BLaER1 treated with 17β-estradiol and CSF1 and Interleukin-3, amounts not matched to agents 10 nM and 100 nM (cell line): ENCODE data around the gene SYCE3.
A peak's percentile ranks its signal among the peaks of the same experiment; 100 is the strongest.
"Not testable (repeated sequence)": the region's sequence is repeated elsewhere in the genome, so short reads cannot be mapped to it uniquely, and the experiment has no call there.

ENCODE experiments used
- H3K27ac ChIP-seq, 11 experiments: shearing (Covaris generic); formaldehyde crosslinking; 2 replicates each; pipeline ENCODE4 v1.8.1; 2022
- H3K27me3 ChIP-seq, 11 experiments: shearing (Covaris generic); formaldehyde crosslinking; 2 replicates each; pipeline ENCODE4 v1.8.1; 2022
- H3K36me3 ChIP-seq, 11 experiments: shearing (Covaris generic); formaldehyde crosslinking; 2 replicates each; pipeline ENCODE4 v1.8.1; 2022
- H3K4me1 ChIP-seq, 10 experiments: shearing (Covaris generic); formaldehyde crosslinking; 2 replicates each; pipeline ENCODE4 v1.8.1; 2022
- H3K4me2 ChIP-seq, 11 experiments: shearing (Covaris generic); formaldehyde crosslinking; 2 replicates each; pipeline ENCODE4 v1.8.1; 2022
- H3K4me3 ChIP-seq, 10 experiments: shearing (Covaris generic); formaldehyde crosslinking; 2 replicates each; pipeline ENCODE4 v1.8.1; 2022
- H3K9ac ChIP-seq, 11 experiments: shearing (Covaris generic); formaldehyde crosslinking; 2 replicates each; pipeline ENCODE4 v1.8.1; 2022
- H3K9me3 ChIP-seq, 11 experiments: shearing (Covaris generic); formaldehyde crosslinking; replicated peaks in 1 of 11; 2 replicates each; pipeline ENCODE4 v1.8.1; 2022
- H4K20me1 ChIP-seq, 11 experiments: shearing (Covaris generic); formaldehyde crosslinking; 2 replicates each; pipeline ENCODE4 v1.8.1; 2022
- Cebpa-rat ChIP-seq, 11 experiments: shearing (Covaris generic); IDR thresholded peaks; 2 replicates each; pipeline ENCODE4 v1.8.1; 2022

Gene SYCE3

DNA sequence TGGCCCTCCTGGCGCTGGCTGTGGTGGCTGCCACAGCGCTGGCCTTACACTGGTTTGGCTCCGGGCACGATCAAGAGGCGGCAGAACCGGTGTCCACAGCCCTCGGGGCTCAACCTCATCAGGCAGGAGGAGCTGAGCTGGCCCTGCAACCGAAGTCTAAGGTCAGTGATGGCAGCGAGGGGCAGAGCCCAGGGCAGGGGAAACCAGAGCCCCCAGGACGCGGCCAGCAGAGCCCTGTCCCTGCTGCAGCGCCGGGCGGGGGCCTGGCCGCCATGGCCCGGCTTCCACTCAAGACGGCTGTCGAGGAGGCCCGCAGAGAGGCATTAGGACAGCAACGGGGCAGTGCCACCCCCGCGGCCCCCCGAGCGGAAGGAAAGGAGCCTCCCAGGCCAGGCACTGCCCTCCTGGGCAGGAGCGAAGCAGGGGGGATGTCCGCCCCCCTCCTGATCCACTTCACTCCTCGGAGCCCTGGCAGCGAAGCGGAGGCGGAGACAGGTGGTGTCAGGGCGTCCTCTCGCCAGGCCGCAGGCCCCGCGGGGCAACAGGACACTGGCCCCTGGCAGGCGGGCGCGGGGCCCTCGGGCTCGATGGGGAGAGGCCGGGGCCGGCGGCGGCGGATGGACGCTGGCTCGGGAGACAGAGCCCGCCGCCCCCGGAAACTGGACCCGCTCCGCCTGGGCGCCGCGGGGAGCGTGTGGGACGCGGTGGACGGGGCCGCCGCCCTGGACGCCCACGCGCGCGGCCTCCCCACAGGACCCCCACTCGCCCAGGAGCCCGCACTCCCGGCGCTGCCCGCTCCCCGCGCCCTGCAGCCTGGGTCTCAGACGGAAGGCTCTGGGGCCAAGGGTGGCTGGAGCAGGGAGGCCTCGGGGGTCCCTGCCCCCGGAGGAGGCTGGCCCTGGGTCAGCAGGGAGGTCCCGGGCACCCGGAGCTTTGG is 16.1 kb downstream of the SYCE3 start:
- Histone ChIP-seq H3K4me2 (peak overlapping the region; percentile 46 to 89 (median 78)), H3K36me3 (0 out of 22 replicates have a peak, but pooled peaks cover 0 to 5% (median 0%) of the 10 kb centered on the region in 11 experiments), H3K27ac (peak overlapping the region in 7 of 11 experiments; percentile 6 to 100 (median 48); a peak in 12 of 22 replicates), H3K4me1 (peaks cover 60 to 83% (median 78%) of the 10 kb centered on the region in 10 experiments), H3K9ac (peak overlapping the region in 9 of 11 experiments; percentile 12 to 70 (median 29); a peak in 8 of 22 replicates), H3K4me3 (no peak overlapping the region), H3K27me3 (peaks cover 13 to 51% (median 26%) of the 10 kb centered on the region in 11 experiments; a peak in 21 of 22 replicates), H4K20me1 (no peaks in the 10 kb centered on the region; a peak in 1 of 22 replicates), H3K9me3 (peaks cover 0 to 26% (median 2%) of the 10 kb centered on the region in 11 experiments; a peak in 10 of 22 replicates)
- TF ChIP-seq Cebpa-rat (IDR thresholded peaks at IDR 0.05): no peak

DNA sequence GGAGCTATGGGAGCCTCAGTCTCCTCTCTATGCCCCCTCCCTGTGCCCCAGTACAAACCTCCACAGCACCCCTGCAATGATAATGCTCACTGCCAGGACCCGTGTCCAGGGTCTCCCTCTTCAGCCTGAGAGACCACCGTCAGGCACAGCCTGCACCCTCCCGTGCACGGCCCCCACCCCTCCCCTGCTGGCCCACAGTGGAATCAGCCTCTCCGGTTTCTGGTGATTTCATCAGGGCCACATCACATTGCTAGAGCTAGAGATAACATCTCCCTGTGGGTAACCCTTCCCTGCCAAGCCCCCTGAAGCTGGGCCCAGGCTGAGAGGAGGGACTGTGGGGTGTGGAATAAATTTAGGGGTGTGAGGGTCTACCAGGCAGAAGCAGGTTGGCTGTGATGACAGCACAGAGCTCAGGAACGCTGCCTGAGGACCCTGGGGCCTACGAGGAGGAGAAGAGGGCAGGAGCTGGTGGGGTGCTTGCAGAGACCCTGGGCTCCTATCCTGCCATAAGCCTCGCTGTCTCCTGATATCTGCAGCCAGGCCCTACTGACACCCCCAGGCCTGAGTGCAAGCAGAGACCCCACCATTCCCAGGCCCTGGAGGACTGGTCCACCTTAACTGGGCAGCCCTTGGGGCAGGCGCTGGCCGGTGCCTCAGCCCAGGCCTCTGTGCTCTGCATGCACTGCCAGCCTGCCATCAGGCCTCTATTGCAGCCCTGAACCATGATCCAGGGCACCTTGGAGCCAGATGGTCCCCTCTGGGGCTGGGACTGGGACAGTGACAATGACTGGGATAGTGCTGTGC is 17.0 kb downstream of the SYCE3 start, which contains the start of gene KLHDC7B:
Gene KLHDC7B, plus strand, starts transcription at position 378 of the 804 bp plus-strand sequence. Its CDS starts 345 bp downstream, at position 723.
- no peak for TF ChIP-seq Cebpa-rat (IDR thresholded peaks at IDR 0.05)
- no peaks in the 10 kb centered on the region; a peak in 1 of 22 replicates for H4K20me1 ChIP-seq
- peak within 1 kb of the TSS; percentile 42 to 75 (median 66); a peak in 18 of 22 replicates for H3K9ac ChIP-seq
- H3K36me3 ChIP-seq: peaks cover 0 to 13% (median 0%) of the 10 kb centered on the region in 11 experiments; a peak in 2 of 22 replicates
- H3K9me3 ChIP-seq: peaks cover 0 to 35% (median 10%) of the 10 kb centered on the region in 11 experiments; a peak in 11 of 22 replicates
- H3K4me3 ChIP-seq: peak within 1 kb of the TSS in 1 of 10 experiments; percentile 26; a peak in 1 of 20 replicates
- H3K27me3 ChIP-seq: peaks cover 13 to 51% (median 26%) of the 10 kb centered on the region in 11 experiments; a peak in 21 of 22 replicates
- peak within 1 kb of the TSS; percentile 60 to 100 (median 73); a peak in 20 of 22 replicates for H3K27ac ChIP-seq
- H3K4me2 ChIP-seq: peak within 1 kb of the TSS; percentile 75 to 89 (median 84)
- H3K4me1 ChIP-seq: peaks cover 69 to 92% (median 84%) of the 10 kb centered on the region in 10 experiments

DNA sequence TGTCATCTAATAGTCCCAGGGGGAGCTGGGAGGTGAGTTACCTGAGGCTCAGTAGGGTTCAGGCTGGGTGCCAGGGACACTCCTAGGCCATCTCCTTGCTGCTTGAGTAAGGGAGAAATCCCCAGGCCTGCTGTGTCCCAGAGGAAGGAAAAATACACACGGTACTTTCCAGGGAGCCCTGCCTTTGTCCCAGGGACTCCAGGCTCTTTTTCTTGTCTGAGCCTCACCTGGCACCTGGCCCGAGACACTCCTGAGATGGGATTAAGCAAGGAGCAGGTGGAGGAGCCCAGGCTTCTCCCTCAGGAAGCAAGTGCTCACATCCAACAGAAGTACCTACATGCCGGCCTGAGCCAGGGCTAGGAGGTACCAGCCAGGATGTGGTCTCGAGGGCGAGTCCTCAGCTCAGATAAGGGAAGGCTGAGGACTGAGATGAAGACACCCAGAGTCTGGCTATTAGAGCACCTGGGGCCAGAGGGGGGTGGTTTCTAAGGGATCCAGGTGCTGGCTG is 17.9 kb downstream of the SYCE3 start:
- H3K4me3 ChIP-seq: peak overlapping the region in 5 of 10 experiments; percentile 3 to 26 (median 25); a peak in 4 of 20 replicates
- H4K20me1 ChIP-seq: no peaks in the 10 kb centered on the region; a peak in 1 of 22 replicates
- peaks cover 71 to 92% (median 82%) of the 10 kb centered on the region in 10 experiments for H3K4me1 ChIP-seq
- peak overlapping the region; percentile 42 to 75 (median 66); a peak in 20 of 22 replicates for H3K9ac ChIP-seq
- no peak for TF ChIP-seq Cebpa-rat (IDR thresholded peaks at IDR 0.05)
- peak overlapping the region; percentile 60 to 100 (median 73); a peak in 21 of 22 replicates for H3K27ac ChIP-seq
- H3K4me2 ChIP-seq: peak overlapping the region; percentile 75 to 89 (median 84)
- peaks cover 0 to 44% (median 20%) of the 10 kb centered on the region in 11 experiments; a peak in 12 of 22 replicates for H3K9me3 ChIP-seq
- H3K27me3 ChIP-seq: peaks cover 13 to 46% (median 26%) of the 10 kb centered on the region in 11 experiments; a peak in 21 of 22 replicates
- peaks cover 0 to 13% (median 0%) of the 10 kb centered on the region in 11 experiments; a peak in 2 of 22 replicates for H3K36me3 ChIP-seq

DNA sequence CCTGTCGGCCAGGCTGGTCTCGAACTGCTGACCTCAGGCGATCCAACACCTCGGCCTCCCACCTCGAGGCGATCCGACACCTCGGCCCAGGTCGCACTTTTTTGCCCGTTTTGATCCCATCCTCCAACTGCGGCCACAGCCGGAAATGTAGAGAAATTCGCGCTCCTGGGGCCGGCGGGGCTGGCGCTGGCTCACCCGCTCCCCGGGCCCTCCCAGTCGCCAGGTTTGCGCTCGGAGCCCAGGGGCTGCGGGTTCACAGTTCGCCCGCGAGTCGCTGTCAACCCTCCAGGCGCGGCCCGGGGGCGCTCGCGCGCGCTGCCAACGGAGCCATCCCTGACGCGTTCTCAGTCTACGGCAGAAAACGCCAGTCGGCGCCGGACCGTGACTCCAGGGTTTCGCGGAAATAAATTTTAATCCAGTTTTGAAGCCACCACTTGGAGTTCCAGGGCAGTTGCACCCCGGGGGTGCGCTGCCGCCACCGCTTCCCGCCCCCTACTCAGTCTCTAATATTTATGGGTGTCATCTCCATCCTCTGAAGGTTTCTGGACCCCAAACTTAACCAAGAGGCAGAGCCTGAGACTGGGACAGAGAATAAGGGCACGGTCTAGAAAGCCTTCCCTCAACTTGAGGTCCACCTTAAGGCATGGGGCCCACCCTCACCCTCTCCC is 18.5 kb downstream of the SYCE3 start:
- peaks cover 70 to 92% (median 81%) of the 10 kb centered on the region in 10 experiments for H3K4me1 ChIP-seq
- no peak for TF ChIP-seq Cebpa-rat (IDR thresholded peaks at IDR 0.05)
- H3K27ac ChIP-seq: peak overlapping the region; percentile 60 to 100 (median 73)
- H3K4me3 ChIP-seq: peak overlapping the region in 8 of 10 experiments; percentile 3 to 43 (median 24); a peak in 8 of 20 replicates
- peak overlapping the region; percentile 75 to 89 (median 84) for H3K4me2 ChIP-seq
- peaks cover 13 to 41% (median 24%) of the 10 kb centered on the region in 11 experiments; a peak in 21 of 22 replicates for H3K27me3 ChIP-seq
- H3K9me3 ChIP-seq: peaks cover 0 to 50% (median 22%) of the 10 kb centered on the region in 11 experiments; a peak in 13 of 22 replicates
- H3K36me3 ChIP-seq: peaks cover 0 to 13% (median 0%) of the 10 kb centered on the region in 11 experiments; a peak in 2 of 22 replicates
- H4K20me1 ChIP-seq: no peaks in the 10 kb centered on the region; a peak in 1 of 22 replicates
- peak overlapping the region; percentile 42 to 75 (median 66); a peak in 20 of 22 replicates for H3K9ac ChIP-seq

DNA sequence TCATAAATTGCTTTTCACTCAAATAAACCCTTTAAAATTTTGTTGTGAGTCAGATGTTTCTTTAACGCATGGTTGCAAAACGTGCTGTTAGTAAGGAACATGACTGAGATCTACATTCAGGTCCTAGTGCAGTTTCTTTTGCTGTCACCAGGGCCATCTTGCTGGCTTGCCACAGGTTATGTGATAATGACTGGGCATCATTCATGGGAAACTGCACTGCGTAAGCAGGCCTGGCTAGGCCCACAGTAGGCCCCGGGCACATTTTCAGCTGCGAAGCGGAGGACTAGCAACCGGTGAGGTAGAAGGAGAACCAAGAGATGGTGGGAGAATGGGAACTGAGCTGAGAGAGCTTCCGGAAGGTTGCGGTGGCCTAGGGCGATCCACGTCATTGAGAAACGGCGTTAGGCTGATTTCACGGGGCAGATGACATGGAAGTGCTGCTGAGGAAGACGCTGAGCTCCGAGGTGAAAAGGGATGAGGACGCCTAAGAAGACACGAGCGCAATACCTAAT is 20.2 kb downstream of the SYCE3 start:
- H3K9me3 ChIP-seq: peaks cover 0 to 67% (median 38%) of the 10 kb centered on the region in 11 experiments; a peak in 13 of 22 replicates
- peak overlapping the region in 2 of 11 experiments; percentile 15 to 16; a peak in 2 of 22 replicates for H3K9ac ChIP-seq
- no peak for TF ChIP-seq Cebpa-rat (IDR thresholded peaks at IDR 0.05)
- H3K4me1 ChIP-seq: peaks cover 61 to 94% (median 81%) of the 10 kb centered on the region in 10 experiments
- H3K4me2 ChIP-seq: peak overlapping the region in 7 of 11 experiments; percentile 0 to 84 (median 53); a peak in 10 of 22 replicates
- peaks cover 0 to 18% (median 0%) of the 10 kb centered on the region in 11 experiments; a peak in 5 of 22 replicates for H3K36me3 ChIP-seq
- no peak overlapping the region for H3K4me3 ChIP-seq
- peaks cover 9 to 26% (median 21%) of the 10 kb centered on the region in 11 experiments; a peak in 21 of 22 replicates for H3K27me3 ChIP-seq
- peak overlapping the region; percentile 32 to 100 (median 97); a peak in 17 of 22 replicates for H3K27ac ChIP-seq
- H4K20me1 ChIP-seq: no peaks in the 10 kb centered on the region

DNA sequence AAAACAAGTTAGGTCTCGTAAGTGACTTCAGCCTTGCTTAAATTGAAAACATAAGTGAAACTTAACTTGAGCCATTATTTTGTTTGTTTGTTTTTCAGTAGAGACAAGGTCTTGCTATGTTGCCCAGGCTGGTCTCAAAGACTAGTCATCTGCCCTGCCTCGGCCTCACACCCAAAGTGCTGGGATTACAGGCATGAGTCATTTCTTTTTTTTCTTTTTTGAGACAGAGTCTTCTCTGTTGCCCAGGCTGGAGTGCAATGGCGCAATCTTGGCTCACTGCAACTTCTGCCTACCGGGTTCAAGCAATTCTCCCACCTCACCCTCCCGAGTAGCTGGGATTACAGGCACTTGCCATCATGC is 21.1 kb downstream of the SYCE3 start:
- H3K4me2 ChIP-seq: peak overlapping the region; percentile 34 to 84 (median 66); a peak in 21 of 22 replicates
- peak overlapping the region; percentile 93 to 100 (median 97) for H3K27ac ChIP-seq
- peak overlapping the region in 2 of 10 experiments; percentile 35 to 46; a peak in 2 of 20 replicates for H3K4me3 ChIP-seq
- not testable (repeated sequence) for H4K20me1 ChIP-seq
- peak overlapping the region in 10 of 11 experiments; percentile 30 to 94 (median 84); a peak in 12 of 22 replicates for H3K9ac ChIP-seq
- H3K9me3 ChIP-seq: peaks cover 0 to 75% (median 43%) of the 10 kb centered on the region in 11 experiments; a peak in 13 of 22 replicates
- peaks cover 53 to 85% (median 76%) of the 10 kb centered on the region in 10 experiments for H3K4me1 ChIP-seq
- peaks cover under 1 to 22% (median 18%) of the 10 kb centered on the region in 11 experiments; a peak in 21 of 22 replicates for H3K27me3 ChIP-seq
- TF ChIP-seq Cebpa-rat (IDR thresholded peaks at IDR 0.05): peak in 9 of 11 experiments; percentile 29 to 79 (median 67); a peak in 12 of 22 replicates
- peaks cover 0 to 24% (median 0%) of the 10 kb centered on the region in 11 experiments; a peak in 5 of 22 replicates for H3K36me3 ChIP-seq
